ENCODE measurements around the gene ZMYM4.

GRCh38 chr1:35226546-35226945 is 42.0 kb upstream of the ZMYM4 start:
- TF ChIP-seq CTCF (IDR thresholded peaks at IDR 0.05) (no peak), POLR2A (IDR thresholded peaks at IDR 0.05) (no peak)

All from breast epithelium (tissue), 3 donors.